SK-N-SH (cell line): ENCODE results near the gene MAPK8IP1.

Experiments
- EZH2phosphoT487 ChIP-seq: fragments of 200-600 bp; sonication (generic); IDR thresholded peaks from 2 replicates; pipeline ENCODE4 v1.6.1; 2017; ENCODE audit warnings: low read depth, mixed run types, mild to moderate bottlenecking, antibody characterized with exemption, moderate library complexity, borderline replicate concordance
- FOSL2 ChIP-seq: IDR thresholded peaks from 2 replicates; pipeline ENCODE4 v1.4.0; 2012; ENCODE audit warnings: low read depth, mild to moderate bottlenecking, moderate library complexity, borderline replicate concordance
- RXRA ChIP-seq: IDR thresholded peaks from 2 replicates; pipeline ENCODE4 v1.4.0; 2012; ENCODE audit warnings: low read depth, mild to moderate bottlenecking, borderline replicate concordance
- TCF12 ChIP-seq: IDR thresholded peaks from 2 replicates; pipeline ENCODE4 v1.4.0; 2012
- TF ChIP-seq, protein P1 (sequence below): fragments of 200-600 bp; sonication (generic); IDR thresholded peaks from 2 replicates; pipeline ENCODE4 v1.6.1; 2017; ENCODE audit warnings: antibody characterized with exemption, mild to moderate bottlenecking, moderate library complexity
- TF ChIP-seq, protein P2 (sequence below): IDR thresholded peaks from 2 replicates; pipeline ENCODE4 v1.4.0; 2012; ENCODE audit warnings: low read depth, borderline replicate concordance
- TF ChIP-seq, protein P3 (sequence below): IDR thresholded peaks from 2 replicates; pipeline ENCODE4 v1.4.0; 2012; ENCODE audit warnings: low read depth
- TF ChIP-seq, protein P4 (sequence below): IDR thresholded peaks from 2 replicates; pipeline ENCODE4; 2012

DNA sequence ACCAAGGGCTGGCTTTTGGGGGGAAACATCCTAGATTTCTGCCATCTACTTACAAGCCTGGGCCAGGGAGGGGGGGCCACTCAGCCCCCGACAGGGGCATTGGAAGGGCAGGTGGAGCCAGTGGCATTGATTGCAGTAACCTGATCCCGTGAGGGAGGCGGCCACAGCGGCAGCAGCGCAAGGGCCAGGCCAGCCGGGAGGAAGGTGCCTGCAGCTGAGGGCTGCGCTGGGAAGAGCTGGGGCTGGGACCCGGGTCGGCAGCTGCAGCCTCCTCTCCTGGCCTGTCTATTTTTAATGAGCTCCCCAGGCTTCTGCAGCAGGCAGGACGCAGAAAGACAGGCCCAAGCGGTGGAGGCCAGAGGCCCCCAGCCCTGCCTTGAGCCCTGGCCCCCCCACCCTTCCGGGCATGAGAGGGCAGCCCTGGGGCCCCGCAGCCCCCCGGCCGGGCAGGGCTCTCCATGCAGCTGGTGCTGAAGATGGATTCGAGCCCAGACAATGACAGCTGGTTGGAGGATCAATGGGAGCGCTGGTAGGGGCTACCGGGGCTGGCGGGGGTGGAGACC is 11.1 kb downstream of the MAPK8IP1 start:
- TF ChIP-seq, protein P1, sequence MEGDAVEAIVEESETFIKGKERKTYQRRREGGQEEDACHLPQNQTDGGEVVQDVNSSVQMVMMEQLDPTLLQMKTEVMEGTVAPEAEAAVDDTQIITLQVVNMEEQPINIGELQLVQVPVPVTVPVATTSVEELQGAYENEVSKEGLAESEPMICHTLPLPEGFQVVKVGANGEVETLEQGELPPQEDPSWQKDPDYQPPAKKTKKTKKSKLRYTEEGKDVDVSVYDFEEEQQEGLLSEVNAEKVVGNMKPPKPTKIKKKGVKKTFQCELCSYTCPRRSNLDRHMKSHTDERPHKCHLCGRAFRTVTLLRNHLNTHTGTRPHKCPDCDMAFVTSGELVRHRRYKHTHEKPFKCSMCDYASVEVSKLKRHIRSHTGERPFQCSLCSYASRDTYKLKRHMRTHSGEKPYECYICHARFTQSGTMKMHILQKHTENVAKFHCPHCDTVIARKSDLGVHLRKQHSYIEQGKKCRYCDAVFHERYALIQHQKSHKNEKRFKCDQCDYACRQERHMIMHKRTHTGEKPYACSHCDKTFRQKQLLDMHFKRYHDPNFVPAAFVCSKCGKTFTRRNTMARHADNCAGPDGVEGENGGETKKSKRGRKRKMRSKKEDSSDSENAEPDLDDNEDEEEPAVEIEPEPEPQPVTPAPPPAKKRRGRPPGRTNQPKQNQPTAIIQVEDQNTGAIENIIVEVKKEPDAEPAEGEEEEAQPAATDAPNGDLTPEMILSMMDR: no peak
- TF ChIP-seq, protein P2, sequence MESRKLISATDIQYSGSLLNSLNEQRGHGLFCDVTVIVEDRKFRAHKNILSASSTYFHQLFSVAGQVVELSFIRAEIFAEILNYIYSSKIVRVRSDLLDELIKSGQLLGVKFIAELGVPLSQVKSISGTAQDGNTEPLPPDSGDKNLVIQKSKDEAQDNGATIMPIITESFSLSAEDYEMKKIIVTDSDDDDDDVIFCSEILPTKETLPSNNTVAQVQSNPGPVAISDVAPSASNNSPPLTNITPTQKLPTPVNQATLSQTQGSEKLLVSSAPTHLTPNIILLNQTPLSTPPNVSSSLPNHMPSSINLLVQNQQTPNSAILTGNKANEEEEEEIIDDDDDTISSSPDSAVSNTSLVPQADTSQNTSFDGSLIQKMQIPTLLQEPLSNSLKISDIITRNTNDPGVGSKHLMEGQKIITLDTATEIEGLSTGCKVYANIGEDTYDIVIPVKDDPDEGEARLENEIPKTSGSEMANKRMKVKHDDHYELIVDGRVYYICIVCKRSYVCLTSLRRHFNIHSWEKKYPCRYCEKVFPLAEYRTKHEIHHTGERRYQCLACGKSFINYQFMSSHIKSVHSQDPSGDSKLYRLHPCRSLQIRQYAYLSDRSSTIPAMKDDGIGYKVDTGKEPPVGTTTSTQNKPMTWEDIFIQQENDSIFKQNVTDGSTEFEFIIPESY: no peak
- TF ChIP-seq, protein P3, sequence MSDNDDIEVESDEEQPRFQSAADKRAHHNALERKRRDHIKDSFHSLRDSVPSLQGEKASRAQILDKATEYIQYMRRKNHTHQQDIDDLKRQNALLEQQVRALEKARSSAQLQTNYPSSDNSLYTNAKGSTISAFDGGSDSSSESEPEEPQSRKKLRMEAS: no peak
- TF ChIP-seq RXRA (no peak), TCF12 (no peak), FOSL2 (no peak), EZH2phosphoT487 (no peak)
- TF ChIP-seq, protein P4, sequence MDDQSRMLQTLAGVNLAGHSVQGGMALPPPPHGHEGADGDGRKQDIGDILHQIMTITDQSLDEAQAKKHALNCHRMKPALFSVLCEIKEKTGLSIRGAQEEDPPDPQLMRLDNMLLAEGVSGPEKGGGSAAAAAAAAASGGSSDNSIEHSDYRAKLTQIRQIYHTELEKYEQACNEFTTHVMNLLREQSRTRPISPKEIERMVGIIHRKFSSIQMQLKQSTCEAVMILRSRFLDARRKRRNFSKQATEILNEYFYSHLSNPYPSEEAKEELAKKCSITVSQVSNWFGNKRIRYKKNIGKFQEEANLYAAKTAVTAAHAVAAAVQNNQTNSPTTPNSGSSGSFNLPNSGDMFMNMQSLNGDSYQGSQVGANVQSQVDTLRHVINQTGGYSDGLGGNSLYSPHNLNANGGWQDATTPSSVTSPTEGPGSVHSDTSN: no peak
